Measurements from ENCODE around the gene GON7. TPM values are rescaled to one million over a fixed set of nuclear protein-coding genes. Genes with fewer than 3 reads are reported as not detected.
"Not testable (repeated sequence)": the region's sequence is repeated elsewhere in the genome, so short reads cannot be mapped to it uniquely, and the experiment has no call there.

GON7 gene
- total RNA-seq, 1 experiment from 2014 or later, result 28.6 TPM

DNA sequence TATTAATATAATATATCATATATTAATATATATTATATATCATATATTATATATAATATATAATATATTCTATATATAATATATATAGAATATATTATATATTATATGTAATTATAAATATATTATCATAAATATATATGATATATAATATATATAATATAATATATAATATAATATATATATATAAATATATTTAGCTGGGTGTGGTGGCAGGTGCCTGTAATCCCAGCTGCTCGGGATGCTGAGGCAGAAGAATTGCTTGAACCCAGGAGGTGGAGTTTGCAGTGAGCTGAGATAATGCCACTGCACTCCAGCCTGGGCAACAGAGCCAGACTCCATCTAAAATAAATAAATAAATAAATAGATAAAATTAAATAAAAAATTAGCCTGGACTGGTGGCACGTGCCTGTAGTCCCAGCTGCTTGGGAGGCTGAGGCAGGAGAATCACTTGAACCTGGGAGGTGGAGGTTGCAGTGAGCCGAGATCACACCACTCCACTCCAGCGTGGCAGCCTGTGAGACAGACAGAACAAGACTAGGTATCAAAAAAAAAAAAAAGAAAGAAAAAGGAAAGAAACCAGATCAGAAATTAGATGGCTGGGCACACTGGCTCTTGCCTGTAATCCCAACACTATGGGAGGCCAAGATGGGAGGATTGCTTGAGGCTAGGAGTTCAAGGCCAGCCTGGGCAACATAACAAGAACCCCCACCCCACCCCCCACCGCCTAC, 47.1 kb downstream of the GON7 start:
- DNase-seq (ENCODE audit: low read depth), result not testable (repeated sequence)

DNA sequence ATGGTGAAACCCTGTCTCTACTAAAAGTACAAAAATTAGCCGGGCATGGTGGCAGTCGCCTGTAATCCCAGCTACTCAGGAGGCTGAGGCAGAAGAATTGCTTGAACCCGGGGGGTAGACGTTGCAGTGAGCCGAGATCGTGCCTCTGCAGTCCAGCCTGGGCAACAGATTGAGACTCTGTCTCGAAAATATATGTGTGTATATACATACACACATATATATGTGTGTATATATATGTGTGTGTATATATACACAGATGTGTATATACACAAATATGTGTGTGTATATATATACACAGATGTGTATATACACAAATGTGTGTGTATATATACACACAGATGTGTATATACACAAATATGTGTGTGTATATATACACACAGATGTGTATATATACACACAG, 48.5 kb downstream of the GON7 start:
- DNase-seq (ENCODE audit: low read depth), result not testable (repeated sequence)

GRCh38 chr14:93156693-93157369, 50.0 kb downstream of the GON7 start:
- no peak for DNase-seq (ENCODE audit: low read depth)

- no peak for DNase-seq (ENCODE audit: low read depth)
These were observed 51.2 kb downstream of the GON7 start for GRCh38 chr14:93155667-93156066.

DNA sequence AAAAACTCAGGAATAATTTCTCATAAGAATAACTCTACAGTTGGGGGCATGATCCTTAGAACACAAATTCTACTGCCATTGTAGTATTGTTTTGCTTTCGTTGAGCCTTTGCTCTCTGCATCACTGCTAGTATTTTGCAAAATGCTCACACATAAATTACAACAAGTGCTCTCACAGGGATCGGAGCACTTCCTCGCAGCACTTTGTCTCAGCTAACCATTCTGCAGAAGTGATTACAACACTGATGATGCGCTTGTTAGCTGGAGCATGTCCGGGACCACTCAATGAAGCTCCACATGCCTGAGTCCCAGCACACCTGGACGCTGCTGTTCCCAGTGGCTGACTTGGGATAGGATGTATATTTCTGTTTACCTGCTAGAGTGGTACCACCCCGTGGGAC, 53.7 kb downstream of the GON7 start:
- DNase-seq (ENCODE audit: low read depth), result no peak

Other genes with a start within 250 kb of the GON7 start
- 27.5 and 27.7 TPM in 2 replicates for gene ITPK1, start 91.1 kb downstream of the GON7 start, total RNA-seq (2014; rRNA removed)
- 13.3 and 13.8 TPM in 2 replicates for gene MOAP1, start 22.2 kb downstream of the GON7 start, total RNA-seq (2014; rRNA removed)
- 4.7 and 6.4 TPM in 2 replicates for gene LYSET, start 21.7 kb downstream of the GON7 start, total RNA-seq (2014; rRNA removed)
- 54.9 and 75.8 TPM in 2 replicates for gene UBR7, start 191 bp upstream of the GON7 start, total RNA-seq (2014; rRNA removed)
- 16.7 and 20.4 TPM in 2 replicates for gene BTBD7, start 126.0 kb upstream of the GON7 start, total RNA-seq (2014; rRNA removed)
- not detected in 2 replicates for gene COX8C, start 140.1 kb upstream of the GON7 start, total RNA-seq (2014; rRNA removed)
- gene UNC79, start 223.9 kb upstream of the GON7 start, total RNA-seq (2014; rRNA removed), result not detected in 2 replicates

All from LHCN-M2 (cell line).